ENCODE results near the gene NDFIP2. TPM values are rescaled to one million over a fixed set of nuclear protein-coding genes. Genes with fewer than 3 reads are reported as not detected.

The NDFIP2 gene
- total and polyA plus RNA-seq, 10 of the 15 experiments (the other 5 are each of a cell fraction or from before 2014, with no cell fraction given) = 17.9 to 57.2 (median 30.6) TPM

GRCh38 chr13:79519255-79519654, 38.3 kb downstream of the NDFIP2 start:
- H3K4me1 ChIP-seq (ENCODE audit: control insufficient read depth, insufficient read depth, low read length) = no peaks in the 10 kb centered on the region; the same call in 1 of the 2 replicates
- H3K27ac ChIP-seq (ENCODE audit: control insufficient read depth, insufficient read depth) = no peak overlapping the region
- H3K9ac ChIP-seq (ENCODE audit: control insufficient read depth, insufficient read depth, low read length) = no peak overlapping the region
- BruUV-seq (replicated peaks) = no TSS peak
- H3K4me3 ChIP-seq = no peak overlapping the region
- 61% methylated on average over 3 of the region's 3 CpGs for WGBS (ENCODE audit: insufficient coverage, insufficient replicate concordance, low lambda C conversion rate, missing lambda C conversion rate)
- H3K27me3 ChIP-seq (replicated peaks in 1 of 2; ENCODE audit: control insufficient read depth in 2 of 2, insufficient read depth in 2 of 2, low read length in 1 of 2) = no peaks in the 10 kb centered on the region
- intact Hi-C loops (cut with micrococcal nuclease; ENCODE audit: unreplicated experiment) (no loop called here), in situ Hi-C loops (cut with MboI) (no loop called here)
- TF ChIP-seq BCL11A (IDR thresholded peaks at IDR 0.05; ENCODE audit: low read depth, low read length) (no peak), POU2F2 (IDR thresholded peaks at IDR 0.05; ENCODE audit: borderline replicate concordance, low read depth, low read length) (no peak), TBL1XR1 (IDR thresholded peaks at IDR 0.05; ENCODE audit: low read depth, low read length) (no peak), TARDBP (IDR thresholded peaks at IDR 0.05; ENCODE audit: borderline replicate concordance) (no peak), CHD4 (IDR thresholded peaks at IDR 0.05) (no peak), IRF5 (IDR thresholded peaks at IDR 0.05; ENCODE audit: borderline replicate concordance) (no peak), CREM (IDR thresholded peaks at IDR 0.05; ENCODE audit: low read depth) (no peak), SREBF2 (IDR thresholded peaks at IDR 0.05; ENCODE audit: low read length) (no peak)
- TF ChIP-seq, protein P1, sequence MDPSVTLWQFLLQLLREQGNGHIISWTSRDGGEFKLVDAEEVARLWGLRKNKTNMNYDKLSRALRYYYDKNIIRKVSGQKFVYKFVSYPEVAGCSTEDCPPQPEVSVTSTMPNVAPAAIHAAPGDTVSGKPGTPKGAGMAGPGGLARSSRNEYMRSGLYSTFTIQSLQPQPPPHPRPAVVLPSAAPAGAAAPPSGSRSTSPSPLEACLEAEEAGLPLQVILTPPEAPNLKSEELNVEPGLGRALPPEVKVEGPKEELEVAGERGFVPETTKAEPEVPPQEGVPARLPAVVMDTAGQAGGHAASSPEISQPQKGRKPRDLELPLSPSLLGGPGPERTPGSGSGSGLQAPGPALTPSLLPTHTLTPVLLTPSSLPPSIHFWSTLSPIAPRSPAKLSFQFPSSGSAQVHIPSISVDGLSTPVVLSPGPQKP (IDR thresholded peaks at IDR 0.05; ENCODE audit: low read depth, low read length) = no peak
- TF ChIP-seq, protein P2, sequence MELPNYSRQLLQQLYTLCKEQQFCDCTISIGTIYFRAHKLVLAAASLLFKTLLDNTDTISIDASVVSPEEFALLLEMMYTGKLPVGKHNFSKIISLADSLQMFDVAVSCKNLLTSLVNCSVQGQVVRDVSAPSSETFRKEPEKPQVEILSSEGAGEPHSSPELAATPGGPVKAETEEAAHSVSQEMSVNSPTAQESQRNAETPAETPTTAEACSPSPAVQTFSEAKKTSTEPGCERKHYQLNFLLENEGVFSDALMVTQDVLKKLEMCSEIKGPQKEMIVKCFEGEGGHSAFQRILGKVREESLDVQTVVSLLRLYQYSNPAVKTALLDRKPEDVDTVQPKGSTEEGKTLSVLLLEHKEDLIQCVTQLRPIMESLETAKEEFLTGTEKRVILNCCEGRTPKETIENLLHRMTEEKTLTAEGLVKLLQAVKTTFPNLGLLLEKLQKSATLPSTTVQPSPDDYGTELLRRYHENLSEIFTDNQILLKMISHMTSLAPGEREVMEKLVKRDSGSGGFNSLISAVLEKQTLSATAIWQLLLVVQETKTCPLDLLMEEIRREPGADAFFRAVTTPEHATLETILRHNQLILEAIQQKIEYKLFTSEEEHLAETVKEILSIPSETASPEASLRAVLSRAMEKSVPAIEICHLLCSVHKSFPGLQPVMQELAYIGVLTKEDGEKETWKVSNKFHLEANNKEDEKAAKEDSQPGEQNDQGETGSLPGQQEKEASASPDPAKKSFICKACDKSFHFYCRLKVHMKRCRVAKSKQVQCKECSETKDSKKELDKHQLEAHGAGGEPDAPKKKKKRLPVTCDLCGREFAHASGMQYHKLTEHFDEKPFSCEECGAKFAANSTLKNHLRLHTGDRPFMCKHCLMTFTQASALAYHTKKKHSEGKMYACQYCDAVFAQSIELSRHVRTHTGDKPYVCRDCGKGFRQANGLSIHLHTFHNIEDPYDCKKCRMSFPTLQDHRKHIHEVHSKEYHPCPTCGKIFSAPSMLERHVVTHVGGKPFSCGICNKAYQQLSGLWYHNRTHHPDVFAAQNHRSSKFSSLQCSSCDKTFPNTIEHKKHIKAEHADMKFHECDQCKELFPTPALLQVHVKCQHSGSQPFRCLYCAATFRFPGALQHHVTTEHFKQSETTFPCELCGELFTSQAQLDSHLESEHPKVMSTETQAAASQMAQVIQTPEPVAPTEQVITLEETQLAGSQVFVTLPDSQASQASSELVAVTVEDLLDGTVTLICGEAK (IDR thresholded peaks at IDR 0.05; ENCODE audit: borderline replicate concordance) = no peak
- ATAC-seq = no peak
- no peaks in the 10 kb centered on the region for H3K79me2 ChIP-seq (ENCODE audit: control insufficient read depth, insufficient read depth, low read length)
- H3K36me3 ChIP-seq (ENCODE audit: control insufficient read depth in 2 of 2, insufficient read depth in 2 of 2, low read length in 1 of 2) = no peaks in the 10 kb centered on the region; a peak in 1 of 4 replicates
- POLR2A ChIA-PET = interaction anchor here (0.6 kb wide), 1 partner anchor 11 kb away, joined by 3 read pairs; no protein-coding TSS in a partner anchor
- SMC1A ChIA-PET (ENCODE audit: uncharacterized antibody, unreplicated experiment) = interaction anchor here (1.4 to 1.9 kb wide), 2 partner anchors 9 to 25 kb away, joined by 3 to 6 read pairs; no protein-coding TSS in a partner anchor
- no peak overlapping the region for H2AFZ ChIP-seq (ENCODE audit: control insufficient read depth, low read depth, low read length)
- CTCF ChIA-PET = interaction anchor here (1.0 to 1.4 kb wide), 2 partner anchors 38 to 55 kb away, joined by 4 read pairs; partner anchors contain the start of gene NDFIP2
- no peaks in the 10 kb centered on the region for H4K20me1 ChIP-seq (ENCODE audit: control insufficient read depth, insufficient read depth)
- RAD21 ChIA-PET (ENCODE audit: unreplicated experiment) = interaction anchor here (1.0 kb wide), 1 partner anchor 12 kb away, joined by 3 read pairs; no protein-coding TSS in a partner anchor
- no peaks in the 10 kb centered on the region for H3K9me3 ChIP-seq (replicated peaks; ENCODE audit: control insufficient read depth, insufficient read depth, low read length)
- FAIRE-seq = no peak
- no peak for DNase-seq (ENCODE audit: low read depth, low spot score)
- H3K4me2 ChIP-seq (ENCODE audit: control insufficient read depth, insufficient read depth) = no peak overlapping the region
